Endometrial microvascular endothelial cells (primary cell): Measurements from ENCODE around the gene ARL8A. TPM values are rescaled to one million over a fixed set of nuclear protein-coding genes. Genes with fewer than 3 reads are reported as not detected.

Source experiments
- in situ Hi-C: cut with HindIII; loops from 2 replicates; pipeline ENCODE4 v1.10.0; 2017; ENCODE audit warnings: low sequenced_read_pairs, low pct_unique_long_range_greater_than_20kb; ENCODE audit errors: inconsistent ontology term
- total RNA-seq: library from RNA; depleted of rRNA; stranded (reverse); fragments of >200 nt; gene quantifications from one replicate; pipeline ENCODE4 v1.2.3, GENCODE V29; 2015; ENCODE audit errors: inconsistent ontology term

ARL8A gene
- total RNA-seq, 1 donor from 2014 or later, result 30.5 TPM

DNA sequence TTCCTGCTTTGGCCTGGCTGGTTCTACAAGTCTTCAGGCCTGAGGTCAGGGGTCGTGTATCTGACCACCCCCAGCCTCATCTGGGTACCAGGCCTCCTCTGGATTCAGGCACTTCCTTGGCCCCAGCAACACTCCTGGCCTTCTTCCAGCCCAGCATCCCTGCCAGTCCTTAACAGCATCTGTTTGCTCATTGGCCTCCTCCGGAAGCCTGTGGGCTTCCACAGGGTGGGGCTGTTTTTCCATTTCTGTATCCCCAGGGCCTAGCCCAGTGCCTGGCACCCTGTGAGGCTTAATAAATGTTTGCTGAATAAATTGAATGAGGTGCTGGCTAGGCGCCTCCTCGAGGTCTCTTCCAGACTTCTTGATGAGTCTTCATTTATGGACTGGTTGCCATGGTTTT is 43.4 kb downstream of the ARL8A start:
- in situ Hi-C loops, result no loop called here

DNA sequence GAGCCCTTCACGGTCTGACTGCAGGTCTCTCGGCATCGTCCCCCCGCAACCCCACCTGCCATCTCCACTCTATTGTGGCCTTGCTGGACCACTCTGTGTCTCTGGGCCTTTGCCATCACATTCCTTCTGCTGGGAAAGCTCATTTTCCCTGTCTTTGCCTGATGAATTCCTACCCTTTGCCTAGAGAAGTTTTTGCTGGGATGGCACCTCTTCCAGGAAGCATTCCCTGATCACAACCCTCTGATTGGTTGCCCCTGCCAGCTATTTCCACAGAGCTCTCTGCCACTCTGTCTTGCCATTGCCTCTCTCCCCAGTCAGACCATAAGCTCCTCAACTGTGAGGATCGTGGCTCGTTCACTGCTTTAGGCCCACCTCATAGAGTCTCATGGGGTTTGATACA is 50.7 kb downstream of the ARL8A start:
- in situ Hi-C loops, result no loop called here

DNA sequence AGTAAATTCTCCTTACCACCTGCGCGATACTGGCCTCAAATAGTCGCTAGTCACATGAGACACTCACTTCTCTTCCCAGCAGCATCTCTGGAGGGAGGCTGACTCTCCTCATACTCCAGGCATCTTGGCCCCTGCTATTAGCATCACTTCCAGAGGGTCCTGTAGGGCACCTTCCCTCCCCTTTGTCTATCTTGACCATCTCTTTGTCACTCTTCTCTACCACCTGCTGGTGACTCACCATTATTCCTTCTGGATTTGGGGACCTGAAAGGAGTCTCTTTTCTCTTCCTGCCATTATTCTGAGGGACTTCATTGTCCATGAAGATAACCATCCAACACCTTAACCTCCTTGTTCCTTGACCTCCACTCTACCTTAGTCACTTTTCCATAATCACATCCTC is 53.5 kb downstream of the ARL8A start:
- in situ Hi-C loops, result no loop called here

DNA sequence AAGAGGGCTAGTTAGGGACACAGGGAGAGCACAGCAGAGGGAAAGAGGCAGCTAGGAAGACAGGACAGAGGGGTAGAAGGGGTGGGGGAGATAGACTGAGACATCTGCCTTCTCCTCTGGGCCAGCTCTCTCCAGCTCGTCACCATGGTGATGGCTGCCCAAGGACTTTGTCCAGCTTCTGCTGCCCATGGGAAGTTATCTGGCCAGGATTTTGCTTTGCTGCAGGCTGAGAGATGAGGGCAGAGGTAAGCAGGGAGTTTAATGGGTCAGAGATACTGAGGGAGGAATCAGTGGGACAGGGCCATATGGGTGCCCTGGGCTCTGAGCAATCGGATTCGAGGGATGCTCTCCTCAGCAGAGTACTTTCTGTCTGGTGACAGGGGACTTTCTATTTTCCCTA is 56.3 kb downstream of the ARL8A start:
- in situ Hi-C loops, result no loop called here

DNA sequence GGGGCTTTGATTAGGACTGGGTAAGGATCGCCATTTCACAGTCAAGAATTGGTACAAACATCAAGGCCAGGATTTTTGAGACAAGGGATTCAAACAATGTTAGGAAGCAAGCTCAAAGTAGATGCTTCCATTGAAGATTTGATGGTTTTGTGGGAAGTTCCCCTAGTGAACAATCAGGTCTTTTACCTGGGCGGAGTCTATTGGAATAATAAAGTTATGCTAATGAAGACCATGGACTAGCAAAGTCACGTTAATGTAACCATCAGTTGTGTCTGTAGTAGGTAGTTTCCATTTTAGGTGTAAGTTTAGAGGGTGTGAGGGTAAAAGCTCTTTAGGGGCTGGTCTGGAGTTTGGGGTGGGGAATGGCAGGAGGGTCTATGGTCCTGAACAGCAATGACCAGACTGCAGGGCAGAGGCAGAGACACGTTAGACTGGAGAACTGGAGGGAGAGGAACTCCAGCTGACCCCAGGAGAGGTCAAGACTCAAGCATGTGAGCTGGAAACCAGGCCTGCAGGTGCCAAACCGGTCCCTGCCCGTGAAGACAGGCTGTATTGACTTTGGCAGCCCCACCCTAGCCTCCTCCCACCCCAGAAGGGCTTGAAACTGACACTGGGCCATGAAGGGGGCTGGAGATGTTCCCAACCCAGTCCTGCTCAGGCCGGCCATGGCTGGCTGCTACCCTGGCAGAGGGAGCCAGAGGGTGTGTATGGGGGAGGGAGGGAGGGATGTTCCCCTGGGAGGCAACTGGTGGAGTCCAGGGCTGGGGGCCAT is 57.8 kb downstream of the ARL8A start:
- in situ Hi-C loops, result no loop called here

DNA sequence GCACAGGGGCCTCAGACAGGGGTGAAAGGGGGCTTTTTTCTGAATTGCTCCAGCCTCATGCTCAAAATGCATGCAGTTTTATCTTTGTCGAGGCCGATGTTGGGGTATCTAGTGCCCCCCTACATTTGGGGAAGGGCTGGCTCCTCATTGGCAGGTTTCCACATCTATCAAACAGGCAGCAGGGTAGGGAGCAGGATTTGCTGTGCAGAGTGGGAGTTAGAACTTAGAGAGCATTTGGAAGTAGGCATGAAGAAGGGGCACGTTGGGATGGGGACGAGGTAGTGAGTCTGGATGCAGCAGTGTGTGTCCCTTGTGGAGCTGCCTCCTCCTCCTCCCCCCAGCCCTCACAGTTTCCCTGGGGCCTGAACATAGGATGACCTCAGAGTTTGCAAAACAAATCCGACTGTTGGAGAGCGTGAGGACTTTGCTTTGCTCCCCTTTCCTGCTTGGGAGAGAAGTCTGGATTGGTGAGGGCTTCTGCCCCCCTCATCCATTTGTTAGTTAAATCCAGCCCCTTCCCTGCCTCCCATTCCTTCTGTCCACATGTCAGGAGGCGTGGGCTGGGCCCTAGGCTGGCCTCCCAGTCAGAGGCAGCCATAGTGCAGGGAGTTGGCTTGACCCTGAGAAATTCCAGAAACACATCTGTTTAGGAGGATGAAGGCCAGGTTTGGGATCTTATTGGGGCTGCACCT is 58.7 kb downstream of the ARL8A start:
- in situ Hi-C loops, result no loop called here

DNA sequence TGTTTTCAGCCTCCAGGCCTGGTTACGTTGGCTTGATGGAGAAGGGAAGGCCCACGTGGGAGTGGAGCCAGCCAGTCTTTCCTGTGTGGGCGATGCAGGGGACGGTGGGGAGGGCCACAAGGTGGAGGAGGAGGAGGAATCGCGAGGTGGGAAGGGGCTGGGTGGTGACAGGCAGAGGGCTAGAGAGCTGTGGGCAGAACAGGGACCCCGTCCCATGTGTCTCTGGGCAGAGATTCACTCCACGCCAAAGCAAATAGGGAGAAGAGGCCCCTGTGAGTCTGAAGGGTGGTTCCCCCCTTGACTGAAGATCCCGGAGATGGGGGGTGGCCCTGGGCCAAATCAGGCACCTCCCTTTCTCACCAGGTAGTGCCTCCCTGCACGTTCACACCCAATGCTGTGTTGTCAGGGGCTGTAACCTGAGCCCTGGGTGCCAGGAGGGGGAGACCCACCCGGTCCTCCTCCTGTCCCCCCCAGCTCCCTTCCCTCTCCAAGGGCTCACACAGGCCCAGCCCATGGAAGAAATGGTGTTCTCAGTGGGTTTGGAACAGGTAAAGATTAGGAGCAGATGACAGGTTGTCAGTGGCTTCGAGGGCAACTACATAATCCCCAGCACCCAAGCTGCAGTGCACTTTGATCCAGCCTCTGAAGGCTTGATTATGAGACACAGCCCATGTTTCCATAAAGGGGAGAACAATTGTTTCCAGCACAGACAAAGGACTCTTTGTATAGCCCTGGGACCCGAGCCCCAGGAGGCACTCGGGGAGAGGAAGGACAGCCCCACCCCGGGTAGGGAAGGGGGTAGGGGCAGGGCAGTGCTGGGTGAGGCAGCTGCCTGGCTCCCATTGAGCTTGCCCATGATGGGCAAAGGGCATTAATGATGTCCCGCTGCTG is 59.5 kb downstream of the ARL8A start:
- in situ Hi-C loops, result no loop called here

Other genes with a start within 250 kb of the ARL8A start
- gene LMOD1, start 198.2 kb downstream of the ARL8A start, total RNA-seq, result 0.19 TPM
- gene TIMM17A, start 189.2 kb downstream of the ARL8A start, total RNA-seq, result 84.6 TPM
- gene RNPEP, start 162.1 kb downstream of the ARL8A start, total RNA-seq, result 90.5 TPM
- not detected for gene ELF3, start 134.2 kb downstream of the ARL8A start, total RNA-seq
- gene GPR37L1, start 21.8 kb downstream of the ARL8A start, total RNA-seq, result not detected
- 2.4 TPM for gene PTPN7, start 15.9 kb upstream of the ARL8A start, total RNA-seq
- gene LGR6, start 49.1 kb upstream of the ARL8A start, total RNA-seq, result not detected
- 76.4 TPM for gene UBE2T, start 197.2 kb upstream of the ARL8A start, total RNA-seq
- 6.8 TPM for gene PPP1R12B, start 204.0 kb upstream of the ARL8A start, total RNA-seq